HEK293T (cell line): ENCODE measurements around the gene PDIK1L.
A peak's percentile ranks its signal among the peaks of the same experiment; 100 is the strongest.

Experiments
- CTCF ChIA-PET: fragments of 350-600 bp; formaldehyde crosslinking; extraction: SDS; loops from one replicate; lab custom pipeline; 2021; ENCODE audit warnings: antibody characterized with exemption, inconsistent platforms; lab: Yijun Ruan, JAX
- POLR2A ChIA-PET: fragments of 350-600 bp; formaldehyde crosslinking; extraction: SDS; loops from one replicate; lab custom pipeline; 2020; ENCODE audit warnings: antibody characterized with exemption, inconsistent platforms; lab: Yijun Ruan, JAX
- DNase-seq: peaks from one replicate; pipeline ENCODE4 v3.0.0; 2012; ENCODE audit warnings: mixed read lengths; ENCODE audit errors: extremely low spot score
- ARNT ChIP-seq: fragments of 450-650 bp; IDR thresholded peaks from 2 replicates; pipeline ENCODE4 v1.6.1; 2017; ENCODE audit warnings: mild to moderate bottlenecking
- BHLHE40 ChIP-seq: fragments of 450-650 bp; IDR thresholded peaks from 2 replicates; pipeline ENCODE4 v1.6.1; 2016; ENCODE audit warnings: mild to moderate bottlenecking, moderate library complexity, borderline replicate concordance
- CTBP1 ChIP-seq: fragments of 450-650 bp; IDR thresholded peaks from 2 replicates; pipeline ENCODE4 v1.6.1; 2016; ENCODE audit warnings: borderline replicate concordance
- ELF4 ChIP-seq: fragments of 450-650 bp; IDR thresholded peaks from 2 replicates; pipeline ENCODE4 v1.6.1; 2017; ENCODE audit warnings: antibody characterized with exemption
- FOXA1 ChIP-seq: fragments of 450-650 bp; IDR thresholded peaks from 2 replicates; pipeline ENCODE4 v1.6.1; 2016; ENCODE audit warnings: mild to moderate bottlenecking
- FOXK2 ChIP-seq: fragments of 450-650 bp; IDR thresholded peaks from 2 replicates; pipeline ENCODE4 v1.6.1; 2016; ENCODE audit warnings: mild to moderate bottlenecking
- FOXM1 ChIP-seq: fragments of 450-650 bp; IDR thresholded peaks from 2 replicates; pipeline ENCODE4 v1.6.1; 2017; ENCODE audit warnings: mild to moderate bottlenecking, borderline replicate concordance
- HDGF ChIP-seq: fragments of 450-650 bp; IDR thresholded peaks from 2 replicates; pipeline ENCODE4 v1.6.1; 2017; ENCODE audit warnings: antibody characterized with exemption, borderline replicate concordance
- L3MBTL2 ChIP-seq: fragments of 450-650 bp; conservative IDR thresholded peaks from 2 replicates; pipeline ENCODE4 v1.6.1; 2016; ENCODE audit warnings: mild to moderate bottlenecking
- LEF1 ChIP-seq: fragments of 450-650 bp; IDR thresholded peaks from 2 replicates; pipeline ENCODE4 v1.6.1; 2017; ENCODE audit warnings: mild to moderate bottlenecking, borderline replicate concordance
- NFRKB ChIP-seq: fragments of 450-650 bp; IDR thresholded peaks from 2 replicates; pipeline ENCODE4 v1.6.1; 2016; ENCODE audit warnings: mild to moderate bottlenecking, moderate library complexity
- PKNOX1 ChIP-seq: fragments of 450-650 bp; IDR thresholded peaks from 2 replicates; pipeline ENCODE4 v1.6.1; 2016
- SP1 ChIP-seq: fragments of 450-650 bp; IDR thresholded peaks from 2 replicates; pipeline ENCODE4 v1.6.1; 2017
- SUZ12 ChIP-seq: fragments of 450-650 bp; IDR thresholded peaks from 2 replicates; pipeline ENCODE4 v1.6.1; 2016; ENCODE audit warnings: mild to moderate bottlenecking
- TARDBP ChIP-seq: fragments of 450-650 bp; IDR thresholded peaks from 2 replicates; pipeline ENCODE4 v1.6.1; 2016
- ZNF384 ChIP-seq: fragments of 450-650 bp; IDR thresholded peaks from 2 replicates; pipeline ENCODE4 v1.6.1; 2016

The PDIK1L gene

GRCh38 chr1:26111530-26112406, at the start of gene PDIK1L:
TSS of gene PDIK1L (plus strand) at chr1:26111824. CDS start at chr1:26114309, 2,485 bp downstream.
- CTCF ChIA-PET: no interaction called here
- DNase-seq: peak; percentile 88
- TF ChIP-seq L3MBTL2 (peak; percentile 75), FOXM1 (no peak)
- POLR2A ChIA-PET: interaction anchor here (0.7 to 1.9 kb wide), 9 partner anchors 9 to 237 kb away, joined by 3 to 7 read pairs (median 4); no protein-coding TSS in a partner anchor

GRCh38 chr1:26064553-26064952, 47.1 kb upstream of the PDIK1L start:
- TF ChIP-seq ELF4 (no peak), SP1 (no peak), FOXM1 (no peak), CTBP1 (no peak), ZNF384 (no peak)
- POLR2A ChIA-PET: no interaction called here
- CTCF ChIA-PET: no interaction called here
- no peak for DNase-seq

GRCh38 chr1:26066160-26066559, 45.5 kb upstream of the PDIK1L start:
- ChIA-PET POLR2A (no interaction called here), CTCF (interaction anchor here (1.2 kb wide), 1 partner anchor 31 kb away, joined by 3 read pairs; no protein-coding TSS in a partner anchor)
- DNase-seq: no peak
- TF ChIP-seq BHLHE40: no peak
- no peak for TF ChIP-seq PKNOX1
- TF ChIP-seq SUZ12: no peak
- TF ChIP-seq FOXK2: no peak
- TF ChIP-seq ZNF384: no peak
- TF ChIP-seq CTBP1: no peak
- TF ChIP-seq TARDBP: no peak
- TF ChIP-seq SP1: no peak
- TF ChIP-seq FOXM1: no peak
- no peak for TF ChIP-seq FOXA1
- no peak for TF ChIP-seq NFRKB
- TF ChIP-seq ELF4: no peak
- no peak for TF ChIP-seq HDGF
- no peak for TF ChIP-seq L3MBTL2
- TF ChIP-seq LEF1: no peak
- no peak for TF ChIP-seq ARNT

GRCh38 chr1:26066857-26067256, 44.8 kb upstream of the PDIK1L start:
- ChIA-PET POLR2A (no interaction called here), CTCF (no interaction called here)
- no peak for DNase-seq
- TF ChIP-seq BHLHE40 (no peak), PKNOX1 (no peak), SP1 (no peak), FOXM1 (no peak), SUZ12 (no peak), CTBP1 (no peak)

GRCh38 chr1:26067432-26067911, 44.2 kb upstream of the PDIK1L start, which contains the start of gene TRIM63:
TSS of gene TRIM63 (minus strand) at chr1:26067630. CDS start at chr1:26067494, 136 bp downstream.
- POLR2A ChIA-PET: no interaction called here

GRCh38 chr1:26069941-26070295, 41.7 kb upstream of the PDIK1L start:
- no peak for DNase-seq
- ChIA-PET POLR2A (no interaction called here), CTCF (no interaction called here)
- TF ChIP-seq TARDBP (no peak), SUZ12 (no peak), SP1 (no peak), HDGF (no peak), ELF4 (no peak), ZNF384 (no peak), BHLHE40 (no peak), FOXM1 (no peak), L3MBTL2 (no peak), CTBP1 (no peak), LEF1 (no peak), FOXA1 (no peak), NFRKB (no peak), ARNT (no peak), FOXK2 (no peak), PKNOX1 (no peak)

More at GRCh38 chr1:26067432-26067911, 44.2 kb upstream of the PDIK1L start, which contains the start of gene TRIM63:
- CTCF ChIA-PET: no interaction called here
- DNase-seq: no peak
- TF ChIP-seq ZNF384: no peak
- TF ChIP-seq SP1: no peak
- TF ChIP-seq ARNT: no peak
- TF ChIP-seq FOXM1: no peak
- no peak for TF ChIP-seq BHLHE40
- no peak for TF ChIP-seq ELF4
- no peak for TF ChIP-seq FOXK2
- TF ChIP-seq SUZ12: no peak
- TF ChIP-seq NFRKB: no peak
- TF ChIP-seq CTBP1: no peak
- TF ChIP-seq LEF1: no peak
- TF ChIP-seq L3MBTL2: no peak
- no peak for TF ChIP-seq PKNOX1
- TF ChIP-seq FOXA1: no peak
- TF ChIP-seq HDGF: no peak
- TF ChIP-seq TARDBP: no peak
